ENCODE data around the gene TPCN2.
"Not testable (repeated sequence)": the region's sequence is repeated elsewhere in the genome, so short reads cannot be mapped to it uniquely, and the experiment has no call there.

Gene TPCN2

DNA sequence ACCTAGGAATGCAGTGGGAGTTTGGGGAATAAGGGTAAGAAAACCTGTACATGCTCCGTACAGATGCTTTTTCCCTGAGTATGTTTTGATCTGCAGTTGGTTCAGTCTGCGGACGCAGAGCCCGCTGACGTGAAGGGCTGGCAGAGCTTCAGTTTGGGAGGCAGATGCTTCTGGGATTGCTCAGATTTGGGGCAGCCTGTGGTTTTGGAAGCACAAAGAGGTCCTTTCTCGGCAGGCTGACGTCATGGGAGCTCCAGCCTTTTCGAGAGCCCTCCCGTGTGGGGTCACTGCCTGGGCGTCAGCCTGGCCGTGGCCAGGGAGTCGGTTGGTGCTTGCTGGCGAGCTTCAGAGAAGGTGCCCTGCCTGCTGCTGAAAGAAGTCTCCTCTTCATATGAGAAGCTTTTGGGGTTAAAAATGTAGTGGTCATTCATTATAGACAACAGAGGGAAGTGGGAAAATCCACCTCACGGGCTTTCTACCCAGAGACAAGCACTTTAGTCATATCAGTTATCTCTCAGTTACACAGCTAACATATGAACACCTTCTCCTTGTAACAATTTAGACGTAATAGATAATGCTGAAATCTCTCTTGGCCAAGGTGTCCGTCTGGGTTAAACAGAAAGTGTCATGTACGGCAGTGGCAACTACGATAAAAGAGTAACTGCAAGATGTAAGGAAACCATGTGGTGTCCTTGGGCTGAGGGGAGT lies 26.8 kb downstream of the TPCN2 start:
- no peak for DNase-seq (ENCODE audit: low read depth, low spot score)

DNA sequence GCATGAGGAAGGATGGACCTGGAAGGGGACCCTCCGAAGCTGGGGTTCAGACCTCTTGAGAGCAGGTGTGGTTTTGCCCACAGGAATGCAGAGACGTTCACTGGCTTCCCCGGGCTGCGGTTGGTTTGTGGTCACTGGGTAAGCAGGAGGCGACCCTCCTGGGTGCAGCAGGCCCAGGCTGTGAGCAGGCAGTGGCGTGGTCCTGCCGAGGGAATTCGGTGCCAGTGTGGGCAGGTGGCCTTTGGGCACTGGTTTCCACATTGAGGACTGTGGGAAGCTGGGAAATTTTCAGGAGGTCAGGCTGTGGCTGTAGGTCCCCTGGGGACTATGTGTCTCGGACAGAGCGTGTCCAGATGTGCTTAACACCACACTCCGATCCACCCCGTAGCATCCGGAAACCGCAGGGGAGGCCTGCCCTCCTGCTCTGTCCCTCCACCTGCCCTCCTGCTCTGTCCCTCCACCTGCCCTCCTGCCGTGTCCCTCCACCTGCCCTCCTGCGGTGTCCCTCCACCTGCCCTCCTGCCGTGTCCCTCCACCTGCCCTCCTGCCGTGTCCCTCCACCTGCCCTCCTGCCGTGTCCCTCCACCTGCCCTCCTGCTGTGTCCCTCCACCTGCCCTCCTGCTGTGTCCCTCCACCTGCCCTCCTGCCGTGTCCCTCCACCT lies 27.5 kb downstream of the TPCN2 start:
- DNase-seq (ENCODE audit: low read depth, low spot score): no peak

DNA sequence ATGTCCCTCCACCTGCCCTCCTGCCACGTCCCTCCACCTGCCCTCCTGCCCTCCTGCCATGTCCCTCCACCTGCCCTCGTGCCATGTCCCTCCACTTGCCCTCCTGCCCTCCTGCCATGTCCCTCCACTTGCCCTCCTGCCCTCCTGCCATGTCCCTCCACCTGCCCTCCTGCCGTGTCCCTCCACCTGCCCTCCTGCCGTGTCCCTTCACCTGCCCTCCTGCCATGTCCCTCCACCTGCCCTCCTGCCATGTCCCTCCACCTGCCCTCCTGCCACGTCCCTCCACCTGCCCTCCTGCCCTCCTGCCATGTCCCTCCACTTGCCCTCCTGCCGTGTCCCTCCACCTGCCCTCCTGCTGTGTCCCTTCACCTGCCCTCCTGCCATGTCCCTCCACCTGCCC lies 28.2 kb downstream of the TPCN2 start:
- DNase-seq (ENCODE audit: low read depth, low spot score): not testable (repeated sequence)

DNA sequence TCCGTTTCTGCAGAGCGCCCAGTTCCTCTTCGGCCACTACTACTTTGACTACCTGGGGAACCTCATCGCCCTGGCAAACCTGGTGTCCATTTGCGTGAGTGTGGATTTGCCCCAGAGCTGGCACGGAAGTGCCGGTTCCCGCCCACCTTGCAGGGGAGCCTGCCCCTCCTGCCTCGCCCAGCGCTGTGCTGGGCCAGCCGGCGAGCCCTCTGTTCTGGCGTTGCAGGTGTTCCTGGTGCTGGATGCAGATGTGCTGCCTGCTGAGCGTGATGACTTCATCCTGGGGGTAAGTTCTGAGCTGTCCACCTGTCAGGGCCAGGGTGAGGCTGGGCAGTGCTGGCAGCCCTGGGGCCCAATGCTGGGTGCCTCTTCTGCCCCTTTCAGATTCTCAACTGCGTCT lies 29.8 kb downstream of the TPCN2 start:
- no peak for DNase-seq (ENCODE audit: low read depth, low spot score)

DNA sequence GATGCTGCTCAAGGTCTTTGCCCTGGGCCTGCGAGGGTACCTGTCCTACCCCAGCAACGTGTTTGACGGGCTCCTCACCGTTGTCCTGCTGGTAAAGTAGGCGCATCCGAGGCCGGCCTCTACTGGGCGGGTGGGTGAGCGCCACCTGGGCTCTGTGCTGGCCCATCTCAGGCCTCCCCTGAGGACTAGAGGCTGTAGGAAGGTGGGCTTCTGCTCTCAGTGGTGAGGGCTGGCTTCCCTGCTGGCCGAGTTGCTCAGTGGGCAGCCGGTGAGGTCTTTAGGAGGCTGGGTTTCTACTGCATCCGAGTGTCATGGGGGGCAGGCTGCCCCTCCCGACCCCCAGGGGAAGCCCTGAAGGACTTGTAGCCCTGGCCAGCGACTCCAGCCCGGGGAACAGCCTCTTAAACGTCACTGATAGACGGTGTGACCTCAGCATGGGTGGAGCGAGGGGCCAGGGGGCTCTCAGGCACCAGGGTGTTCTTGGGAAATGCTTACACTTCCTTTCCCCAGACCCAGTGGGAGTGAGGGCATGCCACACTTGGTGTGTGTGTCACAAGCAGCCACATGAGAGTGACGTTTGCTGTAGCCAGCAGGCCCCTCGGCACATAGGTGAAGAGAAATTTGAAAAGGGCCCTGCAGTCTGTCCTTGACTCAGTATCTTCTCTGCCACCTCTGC lies 30.3 kb downstream of the TPCN2 start:
- no peak for DNase-seq (ENCODE audit: low read depth, low spot score)

DNA sequence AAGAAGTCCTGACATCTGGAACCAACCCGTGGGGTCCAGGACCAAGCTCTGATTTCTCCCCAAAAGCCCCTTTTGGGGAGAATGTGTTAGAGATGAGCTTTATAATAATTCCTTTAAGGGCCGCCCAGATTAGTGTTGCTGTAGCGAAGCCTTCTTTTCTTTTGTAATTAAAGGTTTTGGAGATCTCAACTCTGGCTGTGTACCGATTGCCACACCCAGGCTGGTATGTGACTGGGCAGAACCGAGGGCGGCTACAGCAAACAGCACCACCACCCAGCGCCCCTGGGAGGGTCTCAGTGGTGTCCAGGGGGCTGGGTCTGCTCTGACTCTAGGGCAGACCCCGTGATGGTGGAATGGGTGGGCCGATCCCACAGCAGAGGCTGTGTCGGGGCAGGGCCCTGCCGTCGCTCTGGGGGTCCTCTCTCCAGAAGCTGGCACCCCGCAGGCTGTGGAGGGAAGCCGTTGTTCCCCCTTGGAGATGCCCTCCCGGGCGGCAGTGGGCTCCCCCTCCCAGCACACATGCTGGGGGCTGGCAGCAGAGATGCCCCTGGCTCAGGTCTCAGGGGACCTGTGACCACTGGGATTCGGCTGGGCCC lies 31.0 kb downstream of the TPCN2 start:
- no peak for DNase-seq (ENCODE audit: low read depth, low spot score)

DNA sequence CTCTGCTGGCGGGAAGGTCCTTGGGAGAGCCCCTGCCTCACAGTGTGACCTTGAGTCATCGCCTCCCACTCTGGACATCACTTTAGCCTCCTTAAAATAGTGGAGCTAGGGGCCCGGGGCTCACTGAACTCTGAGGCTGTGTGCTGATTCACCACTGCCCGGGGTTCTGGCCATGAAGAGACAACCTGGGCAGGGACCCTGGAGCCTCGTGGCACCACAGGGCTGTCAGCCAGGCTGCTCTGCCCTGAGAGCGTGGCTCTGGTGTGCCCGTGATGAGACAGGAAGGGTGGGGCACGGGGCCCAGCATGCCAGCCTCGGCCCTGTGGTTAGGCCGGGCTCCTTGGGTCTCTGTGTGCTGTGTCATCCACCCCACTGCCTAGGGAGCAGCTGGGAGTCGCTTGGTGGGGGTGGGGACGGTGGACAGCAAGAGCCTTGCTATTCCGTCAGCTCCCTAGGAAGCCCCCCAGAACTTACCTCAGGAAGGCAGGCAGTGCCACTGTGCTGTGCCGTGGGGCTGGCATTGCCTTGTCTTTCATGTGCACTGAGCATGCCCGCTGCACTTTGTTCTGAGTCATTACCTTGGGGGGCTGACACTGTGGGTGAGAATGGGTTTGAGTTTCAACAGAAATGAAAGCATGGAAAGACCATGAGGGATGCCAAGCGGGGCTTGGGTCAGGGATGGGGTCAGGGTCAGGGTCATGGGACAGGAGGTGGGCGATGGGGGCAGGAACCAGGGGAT lies 31.7 kb downstream of the TPCN2 start:
- DNase-seq (ENCODE audit: low read depth, low spot score): no peak

DNA sequence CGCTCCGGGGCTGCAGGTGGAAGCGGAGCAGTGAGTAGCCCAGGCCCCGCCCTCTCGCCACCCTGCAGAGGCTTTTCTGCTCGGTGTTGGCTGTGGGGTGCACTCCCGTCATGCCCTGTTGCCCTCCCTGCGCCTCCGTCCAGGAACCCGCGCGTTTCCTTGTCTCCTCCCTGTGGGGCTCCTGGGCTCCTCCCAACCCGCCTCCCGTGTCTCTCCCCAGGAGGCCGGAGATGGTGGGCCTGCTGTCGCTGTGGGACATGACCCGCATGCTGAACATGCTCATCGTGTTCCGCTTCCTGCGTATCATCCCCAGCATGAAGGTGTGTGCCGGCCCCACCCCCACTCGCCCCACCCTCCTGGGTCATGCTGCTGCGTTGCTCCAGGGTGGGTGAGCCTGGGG lies 32.4 kb downstream of the TPCN2 start:
- DNase-seq (ENCODE audit: low read depth, low spot score): no peak

DNA sequence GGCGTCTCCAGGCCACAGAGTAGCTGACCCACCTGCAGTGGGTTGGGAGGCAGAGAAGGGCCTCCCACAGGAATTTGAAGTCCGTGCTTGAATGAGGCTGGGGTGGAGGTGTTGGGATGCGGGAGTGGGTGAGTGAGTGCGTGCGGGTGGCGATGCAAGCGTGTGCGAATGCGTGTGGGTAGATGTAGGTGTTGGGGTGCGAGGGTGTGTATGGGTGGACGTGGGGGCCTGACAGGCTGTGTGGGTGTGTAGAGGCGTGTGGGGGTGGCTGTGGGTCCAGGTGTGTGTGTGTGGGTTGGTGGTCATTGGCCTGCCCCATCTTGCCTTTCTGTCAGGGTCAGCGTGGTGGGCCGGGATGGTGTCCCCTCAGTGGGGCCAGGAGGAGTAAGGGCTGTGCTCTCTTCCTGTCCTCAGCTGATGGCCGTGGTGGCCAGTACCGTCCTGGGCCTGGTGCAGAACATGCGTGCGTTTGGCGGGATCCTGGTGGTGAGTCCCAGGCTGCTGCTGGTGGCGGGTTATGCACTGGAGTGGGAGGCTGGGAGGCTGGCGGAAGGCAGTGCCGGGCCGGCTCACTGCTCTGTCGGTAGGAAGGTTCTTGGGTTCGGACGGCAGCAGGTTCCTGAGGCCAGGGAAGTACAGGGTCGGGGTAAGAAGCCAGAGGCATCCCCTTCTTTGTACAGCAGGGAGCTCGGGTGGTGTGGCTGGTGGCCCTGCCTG lies 35.0 kb downstream of the TPCN2 start:
- DNase-seq (ENCODE audit: low read depth, low spot score): no peak

DNA sequence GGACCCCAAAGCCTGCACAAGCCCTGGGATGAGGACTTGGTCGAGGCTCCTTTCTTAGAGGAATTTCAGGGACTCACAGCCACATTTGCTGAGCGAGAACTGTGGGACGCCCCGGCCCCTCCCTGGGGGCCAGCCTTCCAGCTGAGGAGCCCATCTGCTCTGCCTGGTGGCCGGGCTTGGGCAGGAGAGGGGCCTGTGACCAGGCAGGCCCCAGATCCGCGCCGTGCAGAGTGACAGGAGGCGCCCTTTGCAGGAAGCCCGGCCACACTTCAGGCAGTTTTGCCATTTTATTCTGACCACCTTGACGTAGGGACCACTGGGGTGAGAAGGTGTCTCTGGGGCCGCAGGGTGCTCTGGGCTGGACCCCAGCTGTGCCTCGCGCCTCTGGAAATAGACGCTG lies 35.6 kb downstream of the TPCN2 start:
- no peak for DNase-seq (ENCODE audit: low read depth, low spot score)

DNA sequence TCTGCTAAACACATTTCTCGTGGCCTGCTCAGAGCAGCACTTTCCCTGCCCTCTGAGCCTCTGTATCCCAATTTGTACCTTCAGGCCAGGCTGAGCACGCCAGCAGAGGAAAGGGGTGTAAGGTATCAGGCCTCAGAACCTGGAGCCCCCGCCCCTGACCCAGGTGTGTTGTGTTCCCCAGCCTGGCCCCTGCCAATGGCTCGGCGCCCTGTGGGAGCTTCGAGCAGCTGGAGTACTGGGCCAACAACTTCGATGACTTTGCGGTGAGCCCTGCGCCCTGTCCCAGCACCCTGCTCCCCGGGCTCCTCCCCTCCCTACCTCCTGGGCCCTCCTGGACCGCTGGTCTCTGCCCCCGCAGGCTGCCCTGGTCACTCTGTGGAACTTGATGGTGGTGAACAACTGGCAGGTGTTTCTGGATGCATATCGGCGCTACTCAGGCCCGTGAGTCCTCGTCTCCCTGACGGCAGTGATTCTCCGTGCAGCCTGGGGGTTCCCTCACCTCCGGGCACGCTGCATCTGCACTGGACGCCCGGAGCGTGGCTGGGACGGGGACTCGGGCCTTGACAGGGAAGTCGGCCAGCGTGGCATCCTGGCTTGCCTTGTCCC lies 36.9 kb downstream of the TPCN2 start:
- no peak for DNase-seq (ENCODE audit: low read depth, low spot score)

DNA sequence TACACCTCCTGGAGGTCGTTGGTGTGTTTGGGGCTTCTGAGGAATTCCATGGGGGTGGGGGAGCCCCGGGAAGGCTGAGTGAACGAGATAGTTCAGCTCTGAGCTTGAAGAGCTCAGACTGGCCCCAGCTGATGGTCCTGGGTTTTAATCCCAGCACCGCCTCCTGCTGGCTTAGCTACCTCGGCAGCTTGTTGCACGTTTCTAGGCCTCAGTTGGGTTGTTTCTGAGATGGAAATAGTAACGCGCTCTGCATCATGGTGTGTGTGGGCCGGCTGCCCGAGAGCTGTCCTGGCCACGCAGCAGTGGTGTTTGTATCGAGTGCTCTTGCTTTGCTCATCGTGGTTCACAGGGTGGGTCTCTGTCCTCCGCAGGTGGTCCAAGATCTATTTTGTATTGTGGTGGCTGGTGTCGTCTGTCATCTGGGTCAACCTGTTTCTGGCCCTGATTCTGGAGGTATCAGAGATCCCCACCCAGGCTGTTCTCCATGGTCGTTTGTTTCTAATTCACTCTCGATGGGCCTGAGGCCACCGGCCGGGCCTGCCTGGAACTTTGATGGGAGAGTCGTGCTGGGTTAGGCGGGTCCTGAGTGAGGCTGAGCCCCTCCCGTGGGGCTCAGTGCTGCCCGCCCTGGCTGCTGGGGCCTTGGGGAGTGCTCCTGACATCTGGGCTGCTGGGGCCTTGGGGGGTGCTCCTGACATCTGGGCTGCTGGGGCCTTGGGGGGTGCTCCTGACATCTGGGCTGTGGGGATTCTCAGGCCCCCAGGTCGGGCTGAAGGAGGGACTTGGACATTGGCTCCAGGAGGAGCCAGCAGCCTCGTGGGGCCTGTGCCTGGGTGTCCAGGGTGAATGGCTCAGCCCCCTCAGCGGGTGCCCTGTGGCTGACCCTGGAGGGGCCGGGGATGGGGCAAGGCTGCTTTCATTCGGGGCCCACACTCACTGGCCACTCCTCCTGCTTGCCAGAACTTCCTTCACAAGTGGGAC lies 37.7 kb downstream of the TPCN2 start:
- no peak for DNase-seq (ENCODE audit: low read depth, low spot score)

DNA sequence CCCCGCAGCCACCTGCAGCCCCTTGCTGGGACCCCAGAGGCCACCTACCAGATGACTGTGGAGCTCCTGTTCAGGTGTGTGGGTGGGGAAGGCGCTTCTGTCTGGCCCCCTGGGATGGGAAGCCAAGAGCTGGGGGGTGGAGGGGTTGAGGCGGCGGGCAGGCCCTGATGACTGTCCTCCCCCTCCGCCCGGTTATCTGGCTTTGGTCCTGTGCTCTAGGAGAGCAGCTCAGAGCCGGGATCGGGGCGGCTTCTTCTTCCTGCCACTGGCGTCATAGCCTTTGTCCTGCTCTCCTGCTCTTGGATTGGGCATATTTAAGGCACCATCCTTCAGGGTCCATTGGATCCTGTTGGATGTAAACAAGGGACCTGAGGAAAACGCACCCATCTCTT lies 38.4 kb downstream of the TPCN2 start:
- DNase-seq (ENCODE audit: low read depth, low spot score): no peak

DNA sequence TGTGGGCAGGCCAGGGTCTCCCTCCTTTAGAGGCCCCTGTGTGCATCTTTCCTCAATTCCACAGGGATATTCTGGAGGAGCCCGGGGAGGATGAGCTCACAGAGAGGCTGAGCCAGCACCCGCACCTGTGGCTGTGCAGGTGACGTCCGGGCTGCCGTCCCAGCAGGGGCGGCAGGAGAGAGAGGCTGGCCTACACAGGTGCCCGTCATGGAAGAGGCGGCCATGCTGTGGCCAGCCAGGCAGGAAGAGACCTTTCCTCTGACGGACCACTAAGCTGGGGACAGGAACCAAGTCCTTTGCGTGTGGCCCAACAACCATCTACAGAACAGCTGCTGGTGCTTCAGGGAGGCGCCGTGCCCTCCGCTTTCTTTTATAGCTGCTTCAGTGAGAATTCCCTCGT lies 39.1 kb downstream of the TPCN2 start:
- DNase-seq (ENCODE audit: low read depth, low spot score): no peak

DNA sequence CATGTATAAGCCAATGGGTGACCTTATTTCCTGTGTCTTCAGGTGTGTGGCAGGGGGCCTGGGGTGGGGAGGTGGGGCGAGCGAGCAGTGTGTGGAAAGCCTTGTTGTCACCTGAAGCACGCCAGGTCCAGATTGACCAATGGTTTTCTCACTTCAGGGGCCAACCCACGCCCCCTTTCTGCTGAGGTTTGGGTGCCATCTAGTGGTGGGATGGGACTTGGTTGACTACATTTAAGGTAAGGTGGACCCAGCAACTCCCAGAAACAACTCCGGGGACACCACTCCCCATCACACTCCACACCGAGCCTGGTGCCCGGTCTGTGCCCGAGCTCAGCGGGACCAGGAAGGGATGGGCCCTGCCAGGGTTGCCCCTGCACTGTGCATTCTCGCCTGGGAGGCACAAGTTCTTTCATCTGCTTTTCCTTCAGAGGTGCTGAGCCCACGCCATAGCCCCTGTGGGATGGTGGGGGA lies 40.0 kb downstream of the TPCN2 start:
- DNase-seq (ENCODE audit: low read depth, low spot score): no peak

DNA sequence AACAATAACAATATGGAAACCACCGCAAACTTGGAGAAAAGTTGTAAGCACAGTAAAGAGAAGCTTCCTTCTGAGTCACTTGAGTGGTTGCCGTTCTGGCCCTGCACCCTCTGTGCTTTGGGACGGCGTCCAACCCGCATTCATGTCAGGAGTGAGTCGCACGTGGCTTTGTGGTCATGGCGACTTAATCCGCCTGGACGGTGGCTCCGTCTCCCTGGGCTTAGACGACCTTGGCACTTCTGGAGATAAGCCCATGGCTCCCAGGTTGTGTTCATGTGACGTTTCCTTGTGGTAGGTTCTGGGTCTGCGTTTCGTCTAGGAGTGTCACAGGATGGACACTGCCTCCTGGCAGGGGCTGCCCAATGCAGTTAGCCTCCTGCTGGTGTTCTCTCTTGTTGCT lies 40.5 kb downstream of the TPCN2 start:
- DNase-seq (ENCODE audit: low read depth, low spot score): no peak

DNA sequence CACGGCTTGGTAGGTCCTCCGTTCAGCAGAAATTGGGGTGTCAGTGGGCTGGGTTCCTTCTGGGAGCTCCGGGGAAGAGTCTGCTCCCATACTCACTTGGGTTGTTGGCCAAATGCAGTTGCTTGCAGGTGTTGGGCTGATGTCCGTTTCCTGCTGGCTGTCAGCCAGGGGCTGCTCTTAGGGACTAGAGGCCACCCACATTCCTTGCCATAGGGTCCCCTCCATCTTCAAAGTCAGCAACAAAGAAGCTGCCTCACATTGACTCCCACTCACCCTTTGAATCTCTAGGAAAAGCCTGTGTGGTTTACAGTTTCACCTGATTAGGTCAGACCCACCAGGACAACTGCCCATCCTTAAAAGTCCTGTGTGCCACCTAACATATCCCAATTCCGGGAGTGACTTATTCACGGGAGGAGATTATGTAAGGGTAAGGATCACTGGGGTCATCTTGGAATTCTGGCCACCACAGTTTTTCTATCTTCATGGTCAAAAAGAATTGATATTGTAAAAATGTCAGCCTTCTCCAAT lies 43.0 kb downstream of the TPCN2 start:
- no peak for DNase-seq (ENCODE audit: low read depth, low spot score)

DNA sequence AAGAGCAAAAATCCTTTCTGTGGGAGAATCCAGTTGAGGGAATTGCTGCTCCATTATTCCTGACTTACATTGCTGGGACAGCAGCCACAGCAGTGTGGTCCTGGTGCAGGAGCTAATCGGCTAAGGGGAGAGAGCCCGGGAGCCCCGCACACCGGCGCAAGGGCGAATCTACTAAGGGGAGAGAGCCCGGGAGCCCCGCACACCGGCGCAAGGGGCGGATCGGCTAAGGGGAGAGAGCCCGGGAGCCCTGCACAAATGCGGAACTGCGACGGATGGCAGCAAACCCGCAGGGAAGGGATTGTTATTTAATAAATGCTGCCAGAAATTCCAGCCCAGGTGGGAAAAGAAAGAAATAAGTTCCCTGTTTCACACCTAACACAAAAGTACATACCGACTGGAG lies 43.5 kb downstream of the TPCN2 start:
- no peak for DNase-seq (ENCODE audit: low read depth, low spot score)

DNA sequence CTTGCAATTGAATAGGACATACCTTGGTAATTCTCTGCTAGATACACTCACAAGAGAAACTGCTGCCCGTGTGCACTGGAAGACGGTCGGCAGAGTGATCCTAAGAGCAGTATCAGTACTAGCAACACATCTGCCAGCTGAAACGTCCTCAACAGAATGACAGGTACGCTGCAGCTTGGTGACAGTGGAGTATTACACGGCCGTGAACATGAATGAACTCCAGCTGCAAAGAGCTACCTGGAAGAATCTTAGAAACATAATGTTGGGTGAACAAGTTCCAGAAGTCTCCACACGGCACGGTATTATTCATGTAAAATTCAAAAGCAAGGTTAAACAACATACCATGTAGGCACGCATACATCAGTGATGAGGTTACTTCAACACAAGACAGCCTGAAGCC lies 44.4 kb downstream of the TPCN2 start:
- no peak for DNase-seq (ENCODE audit: low read depth, low spot score)
